ENCODE measurements around the gene WDR53. TPM values are rescaled to one million over a fixed set of nuclear protein-coding genes. Genes with fewer than 3 reads are reported as not detected.
A peak's percentile ranks its signal among the peaks of the same experiment; 100 is the strongest.

WDR53 gene
- total and polyA plus RNA-seq, 9 of the 15 experiments (the other 6 are each of a cell fraction or from before 2014, with no cell fraction given): 13.0 to 34.5 (median 20.9) TPM

DNA sequence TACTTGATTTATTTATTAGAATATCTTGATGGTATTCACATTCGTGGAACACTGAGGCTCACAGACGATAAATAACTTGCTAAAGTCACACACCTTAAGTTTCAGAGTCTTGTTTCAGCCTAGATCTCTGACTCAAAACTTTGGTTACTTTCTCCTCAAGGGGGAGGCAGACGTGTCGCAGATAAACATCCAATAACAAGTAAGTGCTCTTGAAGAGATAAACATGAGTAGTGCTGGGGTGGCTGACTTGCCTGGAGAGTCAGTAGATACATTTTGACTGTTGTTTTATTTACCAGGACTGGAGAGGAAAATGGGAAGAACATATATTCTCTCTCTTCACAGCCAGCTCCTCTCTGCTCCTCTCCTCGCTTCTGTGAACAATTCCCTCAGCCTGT is 31.4 kb upstream of the WDR53 start (continued):
- TF ChIP-seq SMARCA4 (IDR thresholded peaks at IDR 0.05): peak; percentile 63; the same call in 1 of the 2 replicates
- TF ChIP-seq TARDBP (IDR thresholded peaks at IDR 0.05): no peak
- TF ChIP-seq SOX6 (IDR thresholded peaks at IDR 0.05): 0 out of 2 replicates have a peak, but pooled peaks have one; percentile 20
- TF ChIP-seq, protein P1, sequence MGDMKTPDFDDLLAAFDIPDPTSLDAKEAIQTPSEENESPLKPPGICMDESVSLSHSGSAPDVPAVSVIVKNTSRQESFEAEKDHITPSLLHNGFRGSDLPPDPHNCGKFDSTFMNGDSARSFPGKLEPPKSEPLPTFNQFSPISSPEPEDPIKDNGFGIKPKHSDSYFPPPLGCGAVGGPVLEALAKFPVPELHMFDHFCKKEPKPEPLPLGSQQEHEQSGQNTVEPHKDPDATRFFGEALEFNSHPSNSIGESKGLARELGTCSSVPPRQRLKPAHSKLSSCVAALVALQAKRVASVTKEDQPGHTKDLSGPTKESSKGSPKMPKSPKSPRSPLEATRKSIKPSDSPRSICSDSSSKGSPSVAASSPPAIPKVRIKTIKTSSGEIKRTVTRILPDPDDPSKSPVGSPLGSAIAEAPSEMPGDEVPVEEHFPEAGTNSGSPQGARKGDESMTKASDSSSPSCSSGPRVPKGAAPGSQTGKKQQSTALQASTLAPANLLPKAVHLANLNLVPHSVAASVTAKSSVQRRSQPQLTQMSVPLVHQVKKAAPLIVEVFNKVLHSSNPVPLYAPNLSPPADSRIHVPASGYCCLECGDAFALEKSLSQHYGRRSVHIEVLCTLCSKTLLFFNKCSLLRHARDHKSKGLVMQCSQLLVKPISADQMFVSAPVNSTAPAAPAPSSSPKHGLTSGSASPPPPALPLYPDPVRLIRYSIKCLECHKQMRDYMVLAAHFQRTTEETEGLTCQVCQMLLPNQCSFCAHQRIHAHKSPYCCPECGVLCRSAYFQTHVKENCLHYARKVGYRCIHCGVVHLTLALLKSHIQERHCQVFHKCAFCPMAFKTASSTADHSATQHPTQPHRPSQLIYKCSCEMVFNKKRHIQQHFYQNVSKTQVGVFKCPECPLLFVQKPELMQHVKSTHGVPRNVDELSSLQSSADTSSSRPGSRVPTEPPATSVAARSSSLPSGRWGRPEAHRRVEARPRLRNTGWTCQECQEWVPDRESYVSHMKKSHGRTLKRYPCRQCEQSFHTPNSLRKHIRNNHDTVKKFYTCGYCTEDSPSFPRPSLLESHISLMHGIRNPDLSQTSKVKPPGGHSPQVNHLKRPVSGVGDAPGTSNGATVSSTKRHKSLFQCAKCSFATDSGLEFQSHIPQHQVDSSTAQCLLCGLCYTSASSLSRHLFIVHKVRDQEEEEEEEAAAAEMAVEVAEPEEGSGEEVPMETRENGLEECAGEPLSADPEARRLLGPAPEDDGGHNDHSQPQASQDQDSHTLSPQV (IDR thresholded peaks at IDR 0.05): no peak
- TF ChIP-seq, protein P2, sequence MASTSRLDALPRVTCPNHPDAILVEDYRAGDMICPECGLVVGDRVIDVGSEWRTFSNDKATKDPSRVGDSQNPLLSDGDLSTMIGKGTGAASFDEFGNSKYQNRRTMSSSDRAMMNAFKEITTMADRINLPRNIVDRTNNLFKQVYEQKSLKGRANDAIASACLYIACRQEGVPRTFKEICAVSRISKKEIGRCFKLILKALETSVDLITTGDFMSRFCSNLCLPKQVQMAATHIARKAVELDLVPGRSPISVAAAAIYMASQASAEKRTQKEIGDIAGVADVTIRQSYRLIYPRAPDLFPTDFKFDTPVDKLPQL (IDR thresholded peaks at IDR 0.05; ENCODE audit: extremely low read depth, insufficient read length): no peak
- peak; percentile 30; the same call in 1 of the 2 replicates for TF ChIP-seq EP300 (IDR thresholded peaks at IDR 0.05; ENCODE audit: low read length)
- peak; percentile 15 for TF ChIP-seq NFYB (IDR thresholded peaks at IDR 0.05; ENCODE audit: extremely low read depth, insufficient read length)
- TF ChIP-seq NFXL1 (CRISPR knock-in tag; IDR thresholded peaks at IDR 0.05): no peak
- TF ChIP-seq, protein P3, sequence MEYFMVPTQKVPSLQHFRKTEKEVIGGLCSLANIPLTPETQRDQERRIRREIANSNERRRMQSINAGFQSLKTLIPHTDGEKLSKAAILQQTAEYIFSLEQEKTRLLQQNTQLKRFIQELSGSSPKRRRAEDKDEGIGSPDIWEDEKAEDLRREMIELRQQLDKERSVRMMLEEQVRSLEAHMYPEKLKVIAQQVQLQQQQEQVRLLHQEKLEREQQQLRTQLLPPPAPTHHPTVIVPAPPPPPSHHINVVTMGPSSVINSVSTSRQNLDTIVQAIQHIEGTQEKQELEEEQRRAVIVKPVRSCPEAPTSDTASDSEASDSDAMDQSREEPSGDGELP (CRISPR knock-in tag; IDR thresholded peaks at IDR 0.05; ENCODE audit: borderline replicate concordance): no peak
- 0 out of 2 replicates have a peak, but pooled peaks have one; percentile 50 for TF ChIP-seq FOXJ2 (tag; IDR thresholded peaks at IDR 0.05)
- peak; percentile 32; the same call in 1 of the 2 replicates for TF ChIP-seq SMARCE1 (IDR thresholded peaks at IDR 0.05)
- 0 out of 2 replicates have a peak, but pooled peaks have one; percentile 16 for TF ChIP-seq CXXC5 (CRISPR knock-in tag; IDR thresholded peaks at IDR 0.05)
- TF ChIP-seq FOXA3 (CRISPR knock-in tag; conservative IDR thresholded peaks at IDR 0.05 in 1 of 2, IDR thresholded peaks at IDR 0.05 in 1 of 2): peak in 1 of 2 experiments; percentile 60; a peak in 2 of 4 replicates
- TF ChIP-seq, protein P4, sequence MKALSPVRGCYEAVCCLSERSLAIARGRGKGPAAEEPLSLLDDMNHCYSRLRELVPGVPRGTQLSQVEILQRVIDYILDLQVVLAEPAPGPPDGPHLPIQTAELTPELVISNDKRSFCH (CRISPR knock-in tag; IDR thresholded peaks at IDR 0.05): no peak
- TF ChIP-seq, protein P4 (tag; IDR thresholded peaks at IDR 0.05): no peak
- TF ChIP-seq ATF7 (IDR thresholded peaks at IDR 0.05): peak; percentile 21; the same call in 1 of the 2 replicates
- TF ChIP-seq SREBF2 (CRISPR knock-in tag; IDR thresholded peaks at IDR 0.05): no peak
- TF ChIP-seq ZNF282 (CRISPR knock-in tag; IDR thresholded peaks at IDR 0.05): no peak
- TF ChIP-seq, protein P5, sequence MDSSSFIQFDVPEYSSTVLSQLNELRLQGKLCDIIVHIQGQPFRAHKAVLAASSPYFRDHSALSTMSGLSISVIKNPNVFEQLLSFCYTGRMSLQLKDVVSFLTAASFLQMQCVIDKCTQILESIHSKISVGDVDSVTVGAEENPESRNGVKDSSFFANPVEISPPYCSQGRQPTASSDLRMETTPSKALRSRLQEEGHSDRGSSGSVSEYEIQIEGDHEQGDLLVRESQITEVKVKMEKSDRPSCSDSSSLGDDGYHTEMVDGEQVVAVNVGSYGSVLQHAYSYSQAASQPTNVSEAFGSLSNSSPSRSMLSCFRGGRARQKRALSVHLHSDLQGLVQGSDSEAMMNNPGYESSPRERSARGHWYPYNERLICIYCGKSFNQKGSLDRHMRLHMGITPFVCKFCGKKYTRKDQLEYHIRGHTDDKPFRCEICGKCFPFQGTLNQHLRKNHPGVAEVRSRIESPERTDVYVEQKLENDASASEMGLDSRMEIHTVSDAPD (CRISPR knock-in tag; IDR thresholded peaks at IDR 0.05): no peak
- 0 out of 2 replicates have a peak, but pooled peaks have one; percentile 25 for TF ChIP-seq LEF1 (IDR thresholded peaks at IDR 0.05)
- TF ChIP-seq, protein P6, sequence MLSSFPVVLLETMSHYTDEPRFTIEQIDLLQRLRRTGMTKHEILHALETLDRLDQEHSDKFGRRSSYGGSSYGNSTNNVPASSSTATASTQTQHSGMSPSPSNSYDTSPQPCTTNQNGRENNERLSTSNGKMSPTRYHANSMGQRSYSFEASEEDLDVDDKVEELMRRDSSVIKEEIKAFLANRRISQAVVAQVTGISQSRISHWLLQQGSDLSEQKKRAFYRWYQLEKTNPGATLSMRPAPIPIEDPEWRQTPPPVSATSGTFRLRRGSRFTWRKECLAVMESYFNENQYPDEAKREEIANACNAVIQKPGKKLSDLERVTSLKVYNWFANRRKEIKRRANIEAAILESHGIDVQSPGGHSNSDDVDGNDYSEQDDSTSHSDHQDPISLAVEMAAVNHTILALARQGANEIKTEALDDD (IDR thresholded peaks at IDR 0.05): peak; percentile 75; the same call in 1 of the 2 replicates
